ENCODE results near the gene PNISR.

GRCh38 chr6:99434702-99435530 lies 9.8 kb upstream of the PNISR start:
- TF ChIP-seq FOXM1 (IDR thresholded peaks at IDR 0.05; ENCODE audit: borderline replicate concordance, low read depth) (no peak), NFIC (IDR thresholded peaks at IDR 0.05) (no peak), RAD21 (IDR thresholded peaks at IDR 0.05; ENCODE audit: low read depth) (no peak), TAF1 (IDR thresholded peaks at IDR 0.05; ENCODE audit: low read depth) (no peak), EP300 (IDR thresholded peaks at IDR 0.05; ENCODE audit: borderline replicate concordance) (no peak), TCF12 (IDR thresholded peaks at IDR 0.05; ENCODE audit: low read depth) (no peak), YY1 (IDR thresholded peaks at IDR 0.05; ENCODE audit: low read depth) (no peak), CEBPB (IDR thresholded peaks at IDR 0.05) (no peak), USF1 (IDR thresholded peaks at IDR 0.05) (no peak), REST (IDR thresholded peaks at IDR 0.05; ENCODE audit: low read depth) (no peak), ZBTB7A (IDR thresholded peaks at IDR 0.05; ENCODE audit: low read depth) (no peak), MAX (IDR thresholded peaks at IDR 0.05) (no peak), EGR1 (IDR thresholded peaks at IDR 0.05) (no peak)

All from Ishikawa (cell line).